ENCODE results near the gene LTK. TPM values are rescaled to one million over a fixed set of nuclear protein-coding genes. Genes with fewer than 3 reads are reported as not detected.

The LTK gene
- total RNA-seq, 6 experiments from 2014 or later, result 0.56 to 3.3 (median 1.8) TPM

DNA sequence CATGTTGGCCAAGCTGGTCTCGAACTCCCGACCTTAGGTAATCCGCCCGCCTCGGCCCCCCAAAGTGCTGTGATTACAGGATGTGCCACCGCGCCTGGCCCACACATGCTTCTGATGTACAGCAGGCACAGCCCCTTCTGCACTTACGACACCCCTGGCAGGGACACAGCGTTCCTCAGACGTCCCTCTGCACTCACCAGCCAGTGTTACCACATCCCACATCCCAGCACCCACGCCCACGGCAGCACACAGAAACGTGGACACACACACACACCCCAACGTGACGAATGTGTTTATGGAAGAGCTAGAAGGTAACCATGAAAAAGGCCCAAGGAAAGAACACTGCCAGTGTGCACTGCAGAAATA lies 31.0 kb upstream of the LTK start:
- ATAC-seq, result peak in 3 of 4 donors; percentile 25 to 58 (median 37)
- Histone ChIP-seq H3K9me3 (no peaks in the 10 kb centered on the region), H3K4me3 (peak overlapping the region; percentile 73 to 93 (median 87)), H3K4me1 (peaks cover 0 to 6% (median 3%) of the 10 kb centered on the region in 4 donors), H3K27me3 (no peaks in the 10 kb centered on the region), H3K27ac (peak overlapping the region in 1 of 3 donors; percentile 55), H3K36me3 (no peaks in the 10 kb centered on the region)
- intact Hi-C loops (cut with DNase I), result no loop called here
- DNase-seq, result peak in 1 of 3 donors; percentile 32
- WGBS (ENCODE audit: insufficient coverage, low coverage, low lambda C conversion rate, missing lambda C conversion rate), result 32% methylated on average over 6 of the region's 15 CpGs
- TF ChIP-seq POLR2A (IDR thresholded peaks at IDR 0.05), result no peak
- TF ChIP-seq CTCF (IDR thresholded peaks at IDR 0.05), result no peak

GRCh38 chr15:41543521-41543870 lies 29.9 kb upstream of the LTK start:
- DNase-seq (no peak), ATAC-seq (no peak)
- Histone ChIP-seq H3K27me3 (no peaks in the 10 kb centered on the region), H3K27ac (peak overlapping the region; percentile 55 to 78 (median 65)), H3K4me3 (peak overlapping the region; percentile 73 to 93 (median 87)), H3K4me1 (peaks cover 0 to 6% (median 3%) of the 10 kb centered on the region in 4 donors), H3K36me3 (no peaks in the 10 kb centered on the region), H3K9me3 (no peaks in the 10 kb centered on the region)
- intact Hi-C loops (cut with DNase I), result no loop called here
- WGBS (ENCODE audit: insufficient coverage, low coverage, low lambda C conversion rate, missing lambda C conversion rate), result 6% methylated on average over 8 of the region's 8 CpGs
- TF ChIP-seq POLR2A (IDR thresholded peaks at IDR 0.05) (no peak), CTCF (IDR thresholded peaks at IDR 0.05) (no peak)

DNA sequence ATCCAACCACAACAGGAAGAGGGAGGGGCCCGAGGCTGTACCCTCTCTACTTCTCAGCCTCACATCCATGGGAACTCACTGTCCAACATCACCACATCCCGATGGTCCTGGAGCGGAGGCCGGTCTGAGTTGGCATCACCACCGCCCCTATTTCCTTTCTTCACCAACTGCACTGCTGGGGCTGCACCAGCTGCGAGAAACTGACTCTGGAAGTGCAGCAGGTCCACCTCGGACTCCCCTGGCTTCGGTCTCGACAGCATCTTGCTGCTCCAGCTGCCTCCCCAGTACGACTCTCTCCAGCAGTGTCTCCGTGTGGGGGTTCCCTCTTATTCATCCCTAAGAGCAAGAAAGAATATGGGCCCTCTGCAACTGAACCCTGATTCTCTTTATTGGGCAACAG lies 23.2 kb upstream of the LTK start:
- 87% methylated on average over 7 of the region's 11 CpGs for WGBS (ENCODE audit: insufficient coverage, low coverage, low lambda C conversion rate, missing lambda C conversion rate)
- Histone ChIP-seq H3K4me3 (no peak overlapping the region), H3K27me3 (no peaks in the 10 kb centered on the region), H3K4me1 (no peaks in the 10 kb centered on the region), H3K36me3 (peaks cover 0 to 29% (median 4%) of the 10 kb centered on the region in 4 donors), H3K9me3 (no peaks in the 10 kb centered on the region), H3K27ac (no peak overlapping the region)
- TF ChIP-seq CTCF (IDR thresholded peaks at IDR 0.05) (no peak), POLR2A (IDR thresholded peaks at IDR 0.05) (no peak)
- no peak for DNase-seq
- intact Hi-C loops (cut with DNase I), result no loop called here
- no peak for ATAC-seq

DNA sequence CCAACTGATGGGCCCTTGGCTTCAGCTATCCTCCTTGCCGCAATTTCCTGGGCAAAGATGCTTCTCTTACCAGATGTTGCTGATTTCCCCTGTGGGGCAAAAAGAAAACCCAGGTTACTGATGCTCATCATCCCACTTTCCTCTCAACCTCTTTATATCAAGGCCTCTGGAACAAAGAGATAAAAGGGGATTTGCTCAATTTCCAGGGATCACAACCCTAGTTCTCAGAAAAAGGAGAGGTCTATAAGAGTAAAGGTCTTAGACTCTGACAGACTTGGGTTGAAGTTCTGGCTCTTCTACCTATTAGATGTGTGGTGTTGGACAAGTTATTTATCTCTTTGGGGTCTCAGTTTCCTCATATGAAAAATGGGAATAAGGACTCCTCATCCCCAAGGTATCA lies 21.9 kb upstream of the LTK start:
- ATAC-seq, result no peak
- Histone ChIP-seq H3K9me3 (no peaks in the 10 kb centered on the region), H3K4me3 (no peak overlapping the region), H3K27ac (no peak overlapping the region), H3K36me3 (peaks cover 0 to 37% (median 4%) of the 10 kb centered on the region in 4 donors), H3K27me3 (no peaks in the 10 kb centered on the region), H3K4me1 (no peaks in the 10 kb centered on the region)
- TF ChIP-seq POLR2A (IDR thresholded peaks at IDR 0.05), result no peak
- no peak for TF ChIP-seq CTCF (IDR thresholded peaks at IDR 0.05)
- intact Hi-C loops (cut with DNase I), result no loop called here
- DNase-seq, result no peak
- WGBS (ENCODE audit: insufficient coverage, low coverage, low lambda C conversion rate, missing lambda C conversion rate), result 100% methylated on average over 1 of the region's 1 CpG
